Activated naive CD4-positive, alpha-beta T cell (primary cell): ENCODE measurements around the gene CHMP2A.

ENCODE experiments used
- DNase-seq, 4 experiments: peaks; one replicate each; lab custom pipeline; 2025; lab: John Stamatoyannopoulos, UW

CHMP2A gene

GRCh38 chr19:58538257-58539168, 16.4 kb downstream of the CHMP2A start:
- no peak for DNase-seq

- no peak for DNase-seq
Measured at GRCh38 chr19:58536852-58537798, 17.8 kb downstream of the CHMP2A start.

- DNase-seq: no peak
Measured at GRCh38 chr19:58535857-58536256, 19.0 kb downstream of the CHMP2A start.

GRCh38 chr19:58531034-58531840, 23.7 kb downstream of the CHMP2A start:
- no peak for DNase-seq

GRCh38 chr19:58529405-58529804, 25.5 kb downstream of the CHMP2A start:
- no peak for DNase-seq

- DNase-seq: no peak
Measured at GRCh38 chr19:58522709-58523108, 32.2 kb downstream of the CHMP2A start.

GRCh38 chr19:58521651-58522050, 33.3 kb downstream of the CHMP2A start:
- DNase-seq: no peak

- DNase-seq: no peak
Measured at GRCh38 chr19:58520257-58520599, 34.7 kb downstream of the CHMP2A start.

DNA sequence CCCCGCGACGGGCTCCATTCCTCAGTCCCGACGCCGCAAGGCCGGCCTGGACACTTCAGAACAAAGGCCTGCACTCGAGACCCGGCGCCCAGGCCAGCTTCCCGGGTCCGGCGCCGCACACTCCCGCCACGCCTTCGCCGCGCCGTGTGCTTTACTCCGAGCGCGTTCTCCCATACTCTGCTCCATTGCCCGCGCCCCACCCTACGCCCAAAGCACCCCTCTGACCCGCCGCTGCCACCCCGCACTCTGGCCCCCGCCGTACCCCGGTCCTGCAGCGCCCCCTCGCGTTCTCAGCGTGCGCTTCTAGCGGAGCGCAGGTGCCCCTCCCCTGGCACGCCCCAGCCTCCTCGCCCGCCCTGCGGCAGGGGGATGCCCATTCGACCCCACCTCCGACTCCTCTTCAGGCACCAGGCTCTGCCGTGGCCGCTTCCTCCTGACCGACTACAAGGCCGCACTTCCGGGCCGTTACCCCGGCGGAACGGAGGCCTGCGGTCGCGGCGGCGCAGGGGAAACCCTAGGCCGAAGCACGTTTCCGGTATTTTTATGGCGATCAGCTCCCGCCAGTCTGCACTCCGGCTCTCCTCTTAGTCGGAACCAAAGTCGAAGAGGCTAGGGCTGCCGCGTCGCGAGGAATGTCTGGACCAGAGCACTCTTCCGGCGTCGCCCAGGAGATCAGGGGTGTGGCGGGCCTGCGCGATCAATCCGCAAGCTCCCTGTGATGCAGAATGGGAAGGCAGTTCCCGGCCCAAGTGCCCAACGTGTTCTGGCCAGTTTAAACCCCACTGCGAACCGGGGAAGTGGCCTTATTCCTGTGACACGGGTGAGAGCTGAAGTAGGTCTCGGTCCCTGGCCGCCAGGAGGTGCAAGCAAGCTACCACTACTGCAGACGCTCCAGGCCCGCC, 35.3 kb downstream of the CHMP2A start, which contains the start of gene ZBTB45:
Gene ZBTB45, minus strand, starts transcription at position 456 of the 902 bp plus-strand sequence. CDS start 2,137 bp downstream, outside the sequence.
- DNase-seq: peak; percentile 80 to 98 (median 88)

GRCh38 chr19:58519087-58519354, 35.9 kb downstream of the CHMP2A start:
- peak in 2 of 4 experiments; percentile 13 to 41 for DNase-seq

DNA sequence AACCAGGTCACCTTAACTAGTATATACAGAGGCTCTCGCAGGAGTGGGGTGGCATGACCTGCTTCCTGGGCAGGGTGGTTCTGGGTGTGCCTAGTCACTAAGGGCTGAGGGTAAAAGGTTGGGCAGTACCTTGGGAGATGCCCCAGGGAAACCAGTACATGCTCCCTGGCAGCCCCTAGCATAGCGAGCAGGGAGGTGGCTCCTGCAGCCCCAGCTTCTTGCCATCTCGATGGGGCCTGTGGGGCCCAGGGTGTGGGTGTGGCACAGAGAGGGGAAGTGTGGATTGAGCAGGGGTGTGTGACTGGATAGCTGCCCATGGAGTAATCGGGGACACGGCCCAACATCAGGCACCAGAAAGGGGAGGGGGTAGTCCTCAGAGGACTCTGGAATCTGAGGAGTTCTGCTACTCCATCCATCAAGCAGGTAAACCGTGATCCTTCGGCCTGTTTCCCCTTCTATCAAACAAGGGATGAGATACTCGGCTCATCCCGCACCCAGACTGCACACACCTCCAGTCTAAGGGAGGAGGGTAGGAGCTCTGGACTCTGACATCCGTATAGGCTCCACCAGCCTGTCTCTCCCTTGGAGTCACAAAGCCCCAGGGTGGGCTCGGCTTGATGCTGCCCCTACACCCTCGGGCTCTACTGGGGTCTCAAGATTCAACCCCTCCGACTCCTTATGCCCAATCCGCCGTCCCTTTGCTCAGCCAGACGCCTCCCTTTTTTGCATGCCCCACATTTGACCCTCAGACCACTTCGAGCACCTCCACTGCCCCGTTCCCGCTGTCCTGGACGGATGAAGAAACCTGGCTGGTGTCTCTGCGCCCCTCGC, 36.4 kb downstream of the CHMP2A start:
- DNase-seq: no peak

DNA sequence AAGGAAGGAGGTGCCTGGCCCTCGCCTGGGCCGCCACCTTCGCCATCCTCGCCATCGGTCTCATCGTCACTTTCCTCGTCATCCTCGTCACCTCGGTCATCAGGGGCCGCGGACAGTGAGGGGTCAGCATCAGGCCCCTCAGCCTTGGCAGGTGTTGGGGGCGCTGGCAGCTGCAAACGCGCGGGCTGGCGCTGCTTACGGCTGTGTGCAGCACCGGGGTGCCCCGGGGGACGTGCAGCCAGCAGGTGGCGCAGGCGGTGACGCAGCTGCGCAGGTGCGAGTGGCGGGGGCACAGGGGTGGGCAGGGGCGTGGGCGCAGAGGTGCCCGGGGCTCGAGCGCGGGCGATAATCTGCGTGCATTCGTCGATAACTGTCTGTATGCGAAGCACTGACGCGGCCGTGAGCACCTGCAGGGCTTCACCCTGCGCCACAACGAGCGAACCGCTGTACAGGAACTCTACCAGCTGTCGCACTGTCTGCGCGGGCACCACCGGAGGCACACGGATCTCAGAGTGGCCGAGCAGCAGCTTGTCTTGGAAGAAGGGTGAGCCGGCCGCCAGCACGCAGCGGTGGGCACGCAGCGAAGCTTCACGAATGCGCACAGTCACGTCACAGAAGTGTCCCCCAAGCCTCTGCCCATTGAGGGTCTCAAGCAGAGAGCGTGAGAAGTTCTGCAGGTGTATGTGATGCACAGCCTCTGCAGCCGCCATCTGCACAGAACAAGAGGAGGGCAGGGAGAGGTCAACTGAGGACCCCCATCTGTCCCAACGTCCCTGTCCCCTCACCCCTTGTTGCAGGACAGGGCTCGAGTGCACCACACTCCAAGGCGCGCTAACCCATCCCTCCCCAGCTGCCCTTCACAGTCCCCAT, 37.7 kb downstream of the CHMP2A start:
- DNase-seq: no peak

GRCh38 chr19:58516246-58516836, 38.6 kb downstream of the CHMP2A start:
- no peak for DNase-seq

GRCh38 chr19:58515259-58515658, 39.6 kb downstream of the CHMP2A start:
- no peak for DNase-seq

DNA sequence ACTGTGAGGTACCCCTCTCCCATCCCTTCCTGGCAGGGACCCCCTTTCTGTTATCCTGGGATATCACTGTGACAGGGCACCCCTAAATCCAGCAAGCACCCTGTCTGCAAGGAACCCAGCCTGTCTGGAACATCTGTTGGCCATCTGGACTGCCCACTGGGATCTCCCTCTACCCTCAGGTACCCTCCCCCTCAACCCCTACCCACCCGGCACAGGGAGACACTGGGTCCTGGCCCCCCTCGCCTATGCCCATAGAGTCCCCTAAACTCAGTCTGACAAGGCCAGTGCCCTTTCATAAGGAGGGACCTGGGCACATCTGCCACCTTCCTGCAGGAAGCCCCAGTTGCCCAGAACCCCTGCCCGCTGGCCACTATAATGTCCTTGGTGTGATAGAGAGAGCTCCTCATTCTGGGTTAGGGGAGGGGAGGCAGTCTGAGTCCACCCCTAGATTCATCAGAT, 40.3 kb downstream of the CHMP2A start:
- no peak for DNase-seq

- peak; percentile 81 to 95 (median 90) for DNase-seq
Measured at GRCh38 chr19:58513694-58514563, 41.0 kb downstream of the CHMP2A start.

GRCh38 chr19:58513213-58513693, 41.7 kb downstream of the CHMP2A start:
- DNase-seq: no peak
